HL-60 (cell line): ENCODE results near the gene STOML1.

Experiments
- DNase-seq, 2 experiments: peaks; one replicate each; pipeline ENCODE4 v3.0.0-alpha.2; 2010 to 2020; ENCODE audit warnings: low read depth in 1 of 2, low spot score in 1 of 2
- H3K27ac ChIP-seq: fragments of 250-450 bp; sonication (Bioruptor Pico); replicated peaks from 2 replicates; pipeline ENCODE4 v1.5.1; 2020; ENCODE audit warnings: mild to moderate bottlenecking, moderate library complexity
- H3K27me3 ChIP-seq: fragments of 250-450 bp; sonication (Bioruptor Pico); 2 replicates; pipeline ENCODE4 v1.5.1; 2021; ENCODE audit warnings: mild to moderate bottlenecking, moderate library complexity; ENCODE audit not compliant: insufficient read depth, poor library complexity, severe bottlenecking
- H3K4me3 ChIP-seq: replicated peaks from 2 replicates; pipeline ENCODE4 v1.5.1; 2011; ENCODE audit warnings: mild to moderate bottlenecking, control low read depth, low read length; ENCODE audit not compliant: insufficient read depth
- CTCF ChIP-seq: IDR thresholded peaks from one replicate; pipeline ENCODE4 v1.5.1; 2011; ENCODE audit warnings: low read length, control low read depth, inconsistent platforms; ENCODE audit not compliant: insufficient read depth
- GABPA ChIP-seq: IDR thresholded peaks from 2 replicates; pipeline ENCODE4 v1.6.1; 2012; ENCODE audit warnings: low read depth
- POLR2AphosphoS5 ChIP-seq: IDR thresholded peaks from 2 replicates; pipeline ENCODE4 v1.6.1; 2012; ENCODE audit warnings: low read depth
- REST ChIP-seq: IDR thresholded peaks from 2 replicates; pipeline ENCODE4 v1.6.1; 2012; ENCODE audit warnings: low read depth; ENCODE audit not compliant: insufficient replicate concordance
- SPI1 ChIP-seq: IDR thresholded peaks from 2 replicates; pipeline ENCODE4 v1.6.1; 2012; ENCODE audit warnings: low read depth, mild to moderate bottlenecking, borderline replicate concordance

Gene STOML1

DNA sequence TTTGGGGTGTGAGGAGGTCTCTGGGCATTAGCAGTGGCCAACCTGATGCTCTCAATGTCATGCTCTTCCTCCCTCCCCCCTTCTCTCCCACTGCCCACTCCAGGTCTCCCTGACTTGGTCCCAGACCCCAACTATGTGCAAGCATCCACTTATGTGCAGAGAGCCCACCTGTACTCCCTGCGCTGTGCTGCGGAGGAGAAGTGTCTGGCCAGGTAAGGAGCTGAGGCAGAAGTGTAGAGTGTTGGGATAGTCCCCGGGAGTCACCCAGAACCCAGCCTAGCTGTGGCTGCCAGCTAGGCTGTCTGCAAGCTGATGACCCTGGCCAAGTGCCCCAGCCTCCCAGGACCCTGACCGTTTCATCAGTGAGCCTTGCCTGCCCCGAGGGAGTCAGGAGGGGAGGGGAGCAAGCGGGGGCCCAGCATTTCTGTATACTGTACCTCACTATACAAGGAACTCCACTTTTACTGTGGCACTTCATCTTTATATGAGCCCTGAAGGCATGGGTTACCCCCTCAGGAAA is 49.3 kb downstream of the STOML1 start:
- Histone ChIP-seq H3K27me3 (no peaks in the 10 kb centered on the region), H3K4me3 (no peak overlapping the region), H3K27ac (no peak overlapping the region)
- no peak for TF ChIP-seq POLR2AphosphoS5
- TF ChIP-seq REST, result no peak
- no peak for TF ChIP-seq SPI1
- TF ChIP-seq CTCF, result no peak
- TF ChIP-seq GABPA, result no peak
- DNase-seq, result no peak

DNA sequence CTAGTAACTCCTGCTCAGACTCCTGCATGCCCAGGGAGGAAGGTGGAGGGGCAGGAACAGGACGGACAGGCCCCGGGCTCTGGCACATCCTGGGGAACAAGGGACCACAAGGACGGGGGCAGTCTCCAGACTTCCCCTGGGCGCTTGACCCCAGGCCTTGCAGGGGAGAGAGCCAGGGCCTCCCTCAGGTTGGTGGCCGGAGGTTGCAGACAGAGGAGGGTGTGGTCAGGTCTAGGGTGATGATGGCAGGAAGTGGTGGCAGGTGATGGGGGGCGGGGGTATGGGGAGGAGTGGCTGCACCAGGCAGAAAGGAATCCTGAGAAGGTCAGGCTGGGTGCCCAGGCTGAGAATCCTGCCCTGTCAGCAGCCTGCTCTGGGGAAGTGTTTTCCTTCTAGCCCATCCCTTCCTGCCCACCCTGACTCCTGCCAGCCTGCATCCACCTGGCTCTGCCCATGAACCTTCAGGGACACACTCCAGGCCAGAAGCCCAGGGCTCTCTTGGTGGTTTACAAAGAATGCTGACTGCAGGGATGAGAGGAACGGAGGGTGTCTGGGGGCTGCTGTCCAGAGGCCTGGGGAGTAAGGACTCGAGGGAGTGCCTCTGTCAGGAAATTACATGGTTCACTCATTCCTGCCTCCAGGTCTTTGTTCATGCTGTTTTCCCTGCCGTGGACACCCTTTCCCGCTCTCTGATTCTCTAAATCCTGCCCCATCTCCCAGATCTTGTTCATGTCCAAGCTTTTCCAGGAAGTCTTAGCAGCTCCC is 50.0 kb downstream of the STOML1 start:
- Histone ChIP-seq H3K27me3 (no peaks in the 10 kb centered on the region), H3K4me3 (no peak overlapping the region), H3K27ac (no peak overlapping the region)
- DNase-seq, result no peak
- TF ChIP-seq POLR2AphosphoS5 (no peak), SPI1 (no peak), REST (no peak), CTCF (no peak), GABPA (no peak)

GRCh38 chr15:73941449-73941848 is 50.6 kb downstream of the STOML1 start:
- no peak for DNase-seq
- H3K27ac ChIP-seq, result no peak overlapping the region
- no peak overlapping the region for H3K4me3 ChIP-seq
- no peak for TF ChIP-seq SPI1
- no peak for TF ChIP-seq GABPA
- no peak for TF ChIP-seq REST
- no peak for TF ChIP-seq POLR2AphosphoS5
- no peak for TF ChIP-seq CTCF
- no peaks in the 10 kb centered on the region for H3K27me3 ChIP-seq
